OCI-LY3 (cell line): ENCODE results near the gene ASTN2.

Experiments
- H2AFZ ChIP-seq: fragments of 200-600, 300-600 bp; shearing (Covaris generic); 2 replicates; pipeline ENCODE4 v1.6.0; 2014; ENCODE audit warnings: antibody characterized with exemption, low read depth, low read length
- H3K27ac ChIP-seq: fragments of 200-600, 300-600 bp; sonication (generic); 2 replicates; pipeline ENCODE4 v1.5.1; 2014; ENCODE audit warnings: mild to moderate bottlenecking, low read length, moderate library complexity, mixed read lengths
- H3K27me3 ChIP-seq: fragments of 200-600, 300-600 bp; sonication (generic); 2 replicates; pipeline ENCODE4 v1.6.1; 2014; ENCODE audit warnings: low read depth, low read length, mixed read lengths
- H3K36me3 ChIP-seq: fragments of 200-600, 300-600 bp; sonication (generic); replicated peaks from 2 replicates; pipeline ENCODE3; 2014; ENCODE audit warnings: low read depth, low read length, mixed read lengths
- H3K4me1 ChIP-seq: fragments of 300-600, 200-600 bp; sonication (generic); 2 replicates; pipeline ENCODE4 v1.6.1; 2014; ENCODE audit warnings: low read length, mixed read lengths
- H3K4me2 ChIP-seq: fragments of 200-600, 300-600 bp; sonication (generic); 2 replicates; pipeline ENCODE4 v1.6.1; 2014; ENCODE audit warnings: low read length, mixed read lengths
- H3K4me3 ChIP-seq: fragments of 300-600, 200-600 bp; sonication (generic); 2 replicates; pipeline ENCODE4 v1.5.1; 2014; ENCODE audit warnings: antibody characterized with exemption, mild to moderate bottlenecking, low read length, moderate library complexity
- H3K79me2 ChIP-seq: fragments of 300-600, 200-600 bp; shearing (Covaris generic); 2 replicates; pipeline ENCODE4 v1.6.1; 2014; ENCODE audit warnings: mild to moderate bottlenecking, low read length, mixed read lengths
- H3K9ac ChIP-seq: fragments of 300-600, 200-600 bp; shearing (Covaris generic); 2 replicates; pipeline ENCODE4 v1.6.0; 2014; ENCODE audit warnings: mild to moderate bottlenecking, low read length, moderate library complexity
- H3K9me3 ChIP-seq: fragments of 200-600, 300-600 bp; shearing (Covaris generic); 2 replicates; pipeline ENCODE4 v1.6.1; 2014; ENCODE audit warnings: low read length, mixed read lengths; ENCODE audit not compliant: insufficient read depth
- H4K20me1 ChIP-seq: fragments of 200-600, 300-600 bp; sonication (generic); 2 replicates; pipeline ENCODE4 v1.6.1; 2016; ENCODE audit warnings: low read length, mixed read lengths; ENCODE audit not compliant: insufficient read depth
- CTCF ChIP-seq: fragments of 200-600, 300-600 bp; sonication (generic); IDR thresholded peaks from 2 replicates; pipeline ENCODE4 v1.5.1; 2014; ENCODE audit warnings: antibody characterized with exemption, low read length, low read depth
- EZH2phosphoT487 ChIP-seq: fragments of 200-600 bp; shearing (Covaris generic); IDR thresholded peaks from 2 replicates; pipeline ENCODE4 v1.6.1; 2018; ENCODE audit warnings: antibody characterized with exemption, mixed run types, low read depth

ASTN2 gene

DNA sequence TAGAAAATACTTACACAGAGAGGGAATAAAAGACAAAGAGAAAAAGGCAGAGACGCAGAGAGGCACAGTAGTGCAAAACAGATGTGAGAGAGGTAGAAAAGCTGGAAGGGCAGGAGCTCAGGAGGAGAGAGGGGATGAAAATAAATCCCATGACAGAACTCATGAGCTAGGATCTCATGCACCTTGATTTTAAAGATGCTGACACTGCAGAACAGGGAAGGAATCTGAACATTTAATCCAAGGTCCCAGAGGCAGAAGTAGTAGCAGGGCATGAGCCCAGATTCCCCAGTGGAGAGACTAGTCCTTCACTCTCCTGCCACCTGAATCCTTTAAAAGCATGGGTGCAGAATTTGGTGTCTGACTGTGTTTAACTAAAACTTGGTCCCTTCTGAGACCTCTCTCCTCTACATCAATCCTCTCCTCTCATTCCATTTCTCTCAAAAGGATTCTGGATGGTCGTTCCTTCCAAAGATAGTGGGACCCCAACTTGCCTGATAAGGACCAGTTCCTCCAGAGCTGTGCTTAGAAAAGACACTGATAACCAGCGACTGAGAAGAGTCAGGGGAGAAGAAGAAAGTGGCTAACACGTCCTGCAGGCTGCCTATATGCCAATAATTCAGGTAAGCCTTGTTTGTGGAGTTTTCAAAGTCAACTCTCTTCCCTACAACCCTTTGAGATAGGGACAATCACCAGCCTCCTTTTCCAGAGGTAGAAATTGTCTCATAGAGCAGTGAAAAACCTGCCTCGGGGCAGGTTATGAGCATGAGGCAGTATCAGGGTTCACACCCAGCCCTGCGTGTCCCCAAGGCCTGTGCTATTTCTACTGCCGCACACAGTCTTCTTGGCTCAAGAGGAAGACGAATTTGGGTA, 931.0 kb downstream of the ASTN2 start:
- Histone ChIP-seq H3K4me3 (no peak overlapping the region), H4K20me1 (no peaks in the 10 kb centered on the region), H3K27ac (no peak overlapping the region), H3K4me1 (no peaks in the 10 kb centered on the region), H2AFZ (no peak overlapping the region), H3K79me2 (no peaks in the 10 kb centered on the region), H3K9ac (no peak overlapping the region), H3K4me2 (no peak overlapping the region), H3K9me3 (no peaks in the 10 kb centered on the region), H3K36me3 (no peaks in the 10 kb centered on the region), H3K27me3 (no peaks in the 10 kb centered on the region)
- TF ChIP-seq EZH2phosphoT487: no peak
- no peak for TF ChIP-seq CTCF

- no peak overlapping the region for H2AFZ ChIP-seq
- no peak overlapping the region for H3K9ac ChIP-seq
Measured at GRCh38 chr9:116482740-116483139, 932.1 kb downstream of the ASTN2 start.

DNA sequence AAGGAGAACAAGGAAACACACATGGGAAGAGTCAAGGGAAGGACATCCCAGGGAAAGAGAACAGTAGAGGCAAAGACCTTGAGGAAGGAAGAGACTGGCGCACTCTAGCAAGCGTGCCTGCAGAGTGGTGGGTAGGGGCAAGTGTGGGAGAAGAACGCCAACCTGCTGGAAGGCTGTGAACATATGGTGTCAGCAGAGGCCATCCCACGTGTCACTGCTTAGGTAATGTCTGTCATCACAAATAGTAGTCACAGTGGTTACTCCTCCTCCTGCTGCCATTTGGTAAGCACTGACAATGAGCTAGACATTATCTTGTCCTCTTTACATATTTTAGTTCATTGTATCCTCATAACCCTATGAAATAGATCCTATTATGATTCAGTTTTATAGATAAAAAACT, 934.2 kb downstream of the ASTN2 start:
- Histone ChIP-seq H3K9me3 (no peaks in the 10 kb centered on the region), H3K4me2 (no peak overlapping the region), H4K20me1 (no peaks in the 10 kb centered on the region), H3K4me1 (no peaks in the 10 kb centered on the region), H3K27me3 (no peaks in the 10 kb centered on the region), H2AFZ (no peak overlapping the region), H3K79me2 (no peaks in the 10 kb centered on the region), H3K4me3 (no peak overlapping the region), H3K9ac (no peak overlapping the region), H3K36me3 (no peaks in the 10 kb centered on the region), H3K27ac (no peak overlapping the region)
- TF ChIP-seq CTCF: no peak

More at GRCh38 chr9:116482740-116483139, 932.1 kb downstream of the ASTN2 start:
- TF ChIP-seq EZH2phosphoT487 (no peak), CTCF (no peak)
- Histone ChIP-seq H3K4me1 (no peaks in the 10 kb centered on the region), H4K20me1 (no peaks in the 10 kb centered on the region), H3K36me3 (no peaks in the 10 kb centered on the region), H3K4me3 (no peak overlapping the region), H3K79me2 (no peaks in the 10 kb centered on the region), H3K9me3 (no peaks in the 10 kb centered on the region), H3K27ac (no peak overlapping the region), H3K27me3 (no peaks in the 10 kb centered on the region), H3K4me2 (no peak overlapping the region)

DNA sequence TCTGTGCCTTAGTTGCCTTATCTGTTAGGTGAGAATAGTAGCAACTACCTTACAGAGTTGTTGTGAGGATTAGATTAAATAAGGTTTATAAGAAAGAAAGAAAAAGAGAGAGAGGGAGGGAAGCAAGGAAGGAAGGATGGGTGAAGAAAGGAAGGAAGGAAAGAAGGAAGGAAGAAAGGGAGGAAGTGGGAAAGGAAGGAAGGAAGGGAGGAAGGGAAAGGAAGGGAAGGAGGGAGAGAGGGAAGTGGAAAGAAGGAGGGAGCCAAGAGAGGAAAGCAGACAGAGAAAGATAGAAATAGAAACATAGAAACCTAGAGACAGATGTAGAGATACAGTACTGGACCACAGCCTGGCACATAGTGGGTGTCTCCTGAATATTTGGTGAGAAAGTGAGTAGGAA, 934.9 kb downstream of the ASTN2 start:
- Histone ChIP-seq H3K4me3 (no peak overlapping the region), H3K9me3 (no peaks in the 10 kb centered on the region), H3K4me1 (no peaks in the 10 kb centered on the region), H4K20me1 (no peaks in the 10 kb centered on the region), H3K36me3 (no peaks in the 10 kb centered on the region), H3K27me3 (no peaks in the 10 kb centered on the region), H3K79me2 (no peaks in the 10 kb centered on the region), H2AFZ (no peak overlapping the region), H3K4me2 (no peak overlapping the region), H3K9ac (no peak overlapping the region), H3K27ac (no peak overlapping the region)
- TF ChIP-seq EZH2phosphoT487: no peak
